Testis (tissue), 2 donors: ENCODE results near the gene KIF6.

Experiments
- POLR2A ChIP-seq: fragments of 450-650 bp; IDR thresholded peaks from one replicate; pipeline ENCODE4 v1.6.1; 2017; ENCODE audit warnings: antibody characterized with exemption, mild to moderate bottlenecking, moderate library complexity
- TF ChIP-seq, protein P1 (sequence below), 3 experiments: fragments of 450-650 bp in 2 of 3; fragments of 200-600 bp in 1 of 3; sonication (generic) in 1 of 3; IDR thresholded peaks; one replicate each; pipeline ENCODE4 v1.5.1; 2016 to 2019; ENCODE audit warnings: antibody characterized with exemption in 3 of 3, mild to moderate bottlenecking in 2 of 3, moderate library complexity in 1 of 3

- TF ChIP-seq, protein P1, sequence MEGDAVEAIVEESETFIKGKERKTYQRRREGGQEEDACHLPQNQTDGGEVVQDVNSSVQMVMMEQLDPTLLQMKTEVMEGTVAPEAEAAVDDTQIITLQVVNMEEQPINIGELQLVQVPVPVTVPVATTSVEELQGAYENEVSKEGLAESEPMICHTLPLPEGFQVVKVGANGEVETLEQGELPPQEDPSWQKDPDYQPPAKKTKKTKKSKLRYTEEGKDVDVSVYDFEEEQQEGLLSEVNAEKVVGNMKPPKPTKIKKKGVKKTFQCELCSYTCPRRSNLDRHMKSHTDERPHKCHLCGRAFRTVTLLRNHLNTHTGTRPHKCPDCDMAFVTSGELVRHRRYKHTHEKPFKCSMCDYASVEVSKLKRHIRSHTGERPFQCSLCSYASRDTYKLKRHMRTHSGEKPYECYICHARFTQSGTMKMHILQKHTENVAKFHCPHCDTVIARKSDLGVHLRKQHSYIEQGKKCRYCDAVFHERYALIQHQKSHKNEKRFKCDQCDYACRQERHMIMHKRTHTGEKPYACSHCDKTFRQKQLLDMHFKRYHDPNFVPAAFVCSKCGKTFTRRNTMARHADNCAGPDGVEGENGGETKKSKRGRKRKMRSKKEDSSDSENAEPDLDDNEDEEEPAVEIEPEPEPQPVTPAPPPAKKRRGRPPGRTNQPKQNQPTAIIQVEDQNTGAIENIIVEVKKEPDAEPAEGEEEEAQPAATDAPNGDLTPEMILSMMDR (IDR thresholded peaks at IDR 0.05): no peak
- no peak for TF ChIP-seq POLR2A
These were observed 181.3 kb downstream of the KIF6 start for GRCh38 chr6:39543950-39544349.
